ENCODE data around the gene CHMP2A.

- TF ChIP-seq STAT6 (CRISPR knock-in tag; conservative IDR thresholded peaks at IDR 0.05; ENCODE audit: low read depth) (no peak), ATF2 (CRISPR knock-in tag; IDR thresholded peaks at IDR 0.05; ENCODE audit: borderline replicate concordance, low read depth) (no peak), RELA (CRISPR knock-in tag; IDR thresholded peaks at IDR 0.05; ENCODE audit: borderline replicate concordance) (no peak), CTCF (IDR thresholded peaks at IDR 0.05) (no peak), ZNF232 (CRISPR knock-in tag; IDR thresholded peaks at IDR 0.05) (no peak), CREM (CRISPR knock-in tag; IDR thresholded peaks at IDR 0.05) (no peak), JUN (CRISPR knock-in tag; IDR thresholded peaks at IDR 0.05) (no peak), USF1 (CRISPR knock-in tag; IDR thresholded peaks at IDR 0.05) (no peak), E2F5 (CRISPR knock-in tag; IDR thresholded peaks at IDR 0.05) (no peak), MAX (CRISPR knock-in tag; IDR thresholded peaks at IDR 0.05) (no peak), ETV6 (CRISPR knock-in tag; IDR thresholded peaks at IDR 0.05) (no peak), NFE2L1 (CRISPR knock-in tag; IDR thresholded peaks at IDR 0.05) (no peak), IRF1 (CRISPR knock-in tag; IDR thresholded peaks at IDR 0.05) (no peak), ZBTB43 (CRISPR knock-in tag; IDR thresholded peaks at IDR 0.05) (no peak)
Measured at GRCh38 chr19:58584498-58585441, 29.9 kb upstream of the CHMP2A start.
